IMR-90 (cell line): ENCODE results near the gene ANKRD33B. TPM values are rescaled to one million over a fixed set of nuclear protein-coding genes. Genes with fewer than 3 reads are reported as not detected.
A peak's percentile ranks its signal among the peaks of the same experiment; 100 is the strongest.

Experiments used
- ATAC-seq: fragments of 200-7000 bp; cut with Tn5 transposase; 2 replicates; pipeline ENCODE4 v1.9.1; 2020; ENCODE audit warnings: low read depth, mild to moderate bottlenecking, moderate library complexity
- BruUV-seq: library from RNA; stranded (reverse); fragments of 400-500 nt; replicated peaks from 2 replicates; lab custom pipeline; 2021; lab: Mats Ljungman, UMichigan
- CTCF ChIA-PET: fragments of 300-600 bp; formaldehyde crosslinking; extraction: SDS; loops from one replicate; lab custom pipeline; 2021; ENCODE audit warnings: antibody characterized with exemption; lab: Yijun Ruan, JAX
- POLR2A ChIA-PET: fragments of 300-600 bp; sonication (Branson Sonifier 250); formaldehyde crosslinking; loops from one replicate; lab custom pipeline; 2022; ENCODE audit warnings: antibody characterized with exemption; ENCODE audit not compliant: unreplicated experiment; lab: Charles Lee
- DNase-seq: peaks from one replicate; pipeline ENCODE4 v3.0.0; 2013
- H2AFZ ChIP-seq: replicated peaks from 2 replicates; pipeline ENCODE3; 2013; ENCODE audit warnings: low read length, mild to moderate bottlenecking; ENCODE audit not compliant: poor library complexity
- H2AK5ac ChIP-seq: 2 replicates; pipeline ENCODE4 v1.6.1; 2013; ENCODE audit warnings: low read depth, low read length, inconsistent platforms
- H2AK9ac ChIP-seq: replicated peaks from 2 replicates; pipeline ENCODE3; 2013; ENCODE audit warnings: mild to moderate bottlenecking, low read depth, low read length, moderate library complexity; ENCODE audit not compliant: poor library complexity
- H2BK120ac ChIP-seq: 2 replicates; pipeline ENCODE4 v1.6.1; 2013; ENCODE audit warnings: low read depth, low read length, inconsistent platforms
- H2BK15ac ChIP-seq: 3 replicates; pipeline ENCODE4 v1.6.1; 2013; ENCODE audit warnings: low read depth, low read length, inconsistent platforms
- H2BK20ac ChIP-seq: 2 replicates; pipeline ENCODE4 v1.6.1; 2013; ENCODE audit warnings: low read depth, mild to moderate bottlenecking, inconsistent platforms, low read length, moderate library complexity
- H2BK5ac ChIP-seq: 2 replicates; pipeline ENCODE4 v1.6.1; 2013; ENCODE audit warnings: mild to moderate bottlenecking, low read depth, low read length, inconsistent platforms; ENCODE audit not compliant: poor library complexity, severe bottlenecking
- H3K14ac ChIP-seq: replicated peaks from 2 replicates; pipeline ENCODE4 v1.6.1; 2013; ENCODE audit warnings: low read depth, low read length, inconsistent platforms
- H3K18ac ChIP-seq: 2 replicates; pipeline ENCODE4 v1.6.1; 2013; ENCODE audit warnings: low read depth, low read length, control low read depth
- H3K23ac ChIP-seq: 2 replicates; pipeline ENCODE4 v1.6.1; 2013; ENCODE audit warnings: low read depth, low read length, inconsistent platforms
- H3K27ac ChIP-seq: 2 replicates; pipeline ENCODE4 v1.5.1; 2013; ENCODE audit warnings: mild to moderate bottlenecking, control low read depth, low read length; ENCODE audit not compliant: insufficient read depth
- H3K27me3 ChIP-seq: 2 replicates; pipeline ENCODE4 v1.6.1; 2013; ENCODE audit warnings: low read length; ENCODE audit not compliant: control insufficient read depth, insufficient read depth
- H3K36me3 ChIP-seq: 2 replicates; pipeline ENCODE4 v1.6.1; 2013; ENCODE audit warnings: low read length, mixed read lengths; ENCODE audit not compliant: control insufficient read depth, insufficient read depth
- H3K4ac ChIP-seq: 2 replicates; pipeline ENCODE4 v1.6.1; 2013; ENCODE audit warnings: low read depth, low read length, inconsistent platforms
- H3K4me1 ChIP-seq: 2 replicates; pipeline ENCODE4 v1.6.1; 2013; ENCODE audit warnings: low read length, mixed read lengths; ENCODE audit not compliant: control insufficient read depth, insufficient read depth
- H3K4me2 ChIP-seq: 2 replicates; pipeline ENCODE4 v1.6.1; 2013; ENCODE audit warnings: low read depth, mild to moderate bottlenecking, control low read depth, low read length, moderate library complexity
- H3K4me3 ChIP-seq: 2 replicates; pipeline ENCODE4 v1.5.1; 2013; ENCODE audit warnings: low read depth, mild to moderate bottlenecking, control low read depth, low read length, moderate library complexity; ENCODE audit not compliant: insufficient read depth
- H3K56ac ChIP-seq: 2 replicates; pipeline ENCODE4 v1.6.1; 2013; ENCODE audit warnings: low read length, inconsistent platforms; ENCODE audit not compliant: insufficient read depth; ENCODE audit errors: extremely low read depth
- H3K79me1 ChIP-seq, 2 experiments: 2 replicates each; pipeline ENCODE4 v1.6.1; 2013; ENCODE audit warnings: low read length in 2 of 2, inconsistent platforms in 1 of 2, low read depth in 1 of 2
- H3K9ac ChIP-seq: 2 replicates; pipeline ENCODE4 v1.6.1; 2013; ENCODE audit warnings: low read depth, low read length, control low read depth
- H3K9me1 ChIP-seq: 2 replicates; pipeline ENCODE4 v1.6.1; 2013; ENCODE audit warnings: low read length, inconsistent platforms; ENCODE audit not compliant: insufficient read depth
- H3K9me3 ChIP-seq: 2 replicates; pipeline ENCODE4 v1.6.1; 2013; ENCODE audit warnings: low read length; ENCODE audit not compliant: control insufficient read depth, insufficient read depth
- H4K20me1 ChIP-seq: 2 replicates; pipeline ENCODE4 v1.6.1; 2013; ENCODE audit warnings: low read length, inconsistent platforms; ENCODE audit not compliant: insufficient read depth
- H4K5ac ChIP-seq: 2 replicates; pipeline ENCODE4 v1.6.1; 2013; ENCODE audit warnings: mild to moderate bottlenecking, low read depth, low read length, control low read depth
- H4K8ac ChIP-seq, 2 experiments: 2 replicates each; pipeline ENCODE4 v1.6.1; 2013; ENCODE audit warnings: low read depth in 2 of 2, low read length in 2 of 2, control low read depth in 1 of 2, inconsistent platforms in 1 of 2
- H4K91ac ChIP-seq: 2 replicates; pipeline ENCODE4 v1.6.1; 2013; ENCODE audit warnings: low read depth, low read length, inconsistent platforms; ENCODE audit not compliant: insufficient read depth
- CHD1 ChIP-seq: IDR thresholded peaks from 2 replicates; pipeline ENCODE4 v1.6.1; 2012; ENCODE audit warnings: low read depth, low read length, improper control_type of control experiment
- FOS ChIP-seq: fragments of 150-350 bp; IDR thresholded peaks from 2 replicates; pipeline ENCODE4 v1.6.1; 2016; ENCODE audit warnings: low read depth, low read length
- MAFK ChIP-seq: IDR thresholded peaks from 2 replicates; pipeline ENCODE4 v1.6.1; 2012; ENCODE audit warnings: low read depth, low read length, improper control_type of control experiment
- RAD21 ChIP-seq: IDR thresholded peaks from 2 replicates; pipeline ENCODE4 v1.6.1; 2012; ENCODE audit warnings: low read length, improper control_type of control experiment
- RFX5 ChIP-seq: IDR thresholded peaks from 2 replicates; pipeline ENCODE4 v1.8.0; 2012; ENCODE audit warnings: low read depth, mild to moderate bottlenecking, low read length, moderate library complexity
- WGBS, 2 experiments: methylation state at CpG; one replicate each; pipeline versions ENCODE4 v1.1.5 to v1.1.7; 2013; ENCODE audit warnings: missing lambda C conversion rate in 2 of 2; ENCODE audit not compliant: insufficient read length in 1 of 2; ENCODE audit errors: extremely low coverage in 2 of 2; 5-methylcytosine and 5-hydroxymethylcytosine counted together
- dilution Hi-C: fragments of 300-500 bp; cut with HindIII; formaldehyde crosslinking; loops from one replicate; pipeline ENCODE4 v1.14.3; 2018; ENCODE audit warnings: low sequenced_read_pairs; ENCODE audit not compliant: unreplicated experiment
- in situ Hi-C: fragments of 300-500 bp; cut with MboI; formaldehyde crosslinking; loops from 3 replicates; pipeline ENCODE4 v1.14.3; 2019; ENCODE audit warnings: low sequenced_read_pairs, inconsistent platforms, mixed read lengths
- intact Hi-C: fragments of 100-400 bp; cut with micrococcal nuclease; formaldehyde crosslinking; loops from 2 replicates; pipeline ENCODE4 v1.10.0; 2022
- polyA plus RNA-seq, 3 experiments: library from polyadenylated mRNA; depleted of rRNA; stranded (reverse); fragments of >200 nt; gene quantifications; 2 replicates each; pipeline ENCODE4 v1.2.3, GENCODE V29; 2012; ENCODE audit warnings: low replicate concordance in 1 of 3
- total RNA-seq: library from RNA; depleted of rRNA; stranded (reverse); fragments of >200 nt; gene quantifications from 2 replicates; pipeline ENCODE4 v1.2.3, GENCODE V29; 2012

The ANKRD33B gene
- total and polyA plus RNA-seq, 2 of the 4 experiments (the other 2 are of a cell fraction), result 2.5 to 3.3 TPM

- TF ChIP-seq FOS, result no peak
These were observed 91.5 kb downstream of the ANKRD33B start (continued) for GRCh38 chr5:10655161-10655971.

- no peak overlapping the region for H4K91ac ChIP-seq
- ChIA-PET POLR2A (no interaction called here), CTCF (interaction anchor here (1.5 kb wide), 1 partner anchor 526 kb away, joined by 3 read pairs; no protein-coding TSS in a partner anchor)
- no peak overlapping the region for H2AK9ac ChIP-seq
- no peak overlapping the region for H3K9ac ChIP-seq
- peak; percentile 54 for DNase-seq
- H3K4me1 ChIP-seq, result peaks cover 2% of the 10 kb centered on the region; the same call in 1 of the 2 replicates
- ATAC-seq, result peak; percentile 16; the same call in 1 of the 2 replicates
- dilution Hi-C loops (no loop called here), intact Hi-C loops (no loop called here), in situ Hi-C loops (no loop called here)
- no peak overlapping the region for H3K56ac ChIP-seq
- WGBS, 2 experiments, result 77% methylated on average over 16 of the region's 18 CpGs; no CpG with 5 or more reads in 1 of the 2 experiments
- H3K18ac ChIP-seq, result no peak overlapping the region
- no peak overlapping the region for H3K23ac ChIP-seq
- H3K4me3 ChIP-seq, result no peak overlapping the region
- peaks cover 28% of the 10 kb centered on the region for H4K20me1 ChIP-seq
- no peak overlapping the region for H2BK120ac ChIP-seq
- peaks cover 10% of the 10 kb centered on the region for H3K9me1 ChIP-seq
- no peak overlapping the region for H3K27ac ChIP-seq
- no peak overlapping the region for H3K4ac ChIP-seq
- peaks cover 47% of the 10 kb centered on the region; the same call in 1 of the 2 replicates for H3K36me3 ChIP-seq
- no peak overlapping the region for H4K8ac ChIP-seq
- H4K5ac ChIP-seq, result no peak overlapping the region
- no TSS peak for BruUV-seq
- no peak overlapping the region for H3K4me2 ChIP-seq
- H3K79me1 ChIP-seq, result peaks cover 0 to 15% of the 10 kb centered on the region in 2 experiments; a peak in 2 of 4 replicates
- H3K14ac ChIP-seq, result no peak overlapping the region
- no peak overlapping the region for H2AK5ac ChIP-seq
- H2BK5ac ChIP-seq, result no peak overlapping the region
- no peaks in the 10 kb centered on the region; the same call in 1 of the 2 replicates for H3K9me3 ChIP-seq
- H2BK20ac ChIP-seq, result no peak overlapping the region
- no peak overlapping the region for H2AFZ ChIP-seq
- no peak overlapping the region for H2BK15ac ChIP-seq
- no peaks in the 10 kb centered on the region; the same call in 1 of the 2 replicates for H3K27me3 ChIP-seq
- TF ChIP-seq MAFK (no peak), RFX5 (no peak), CHD1 (no peak), RAD21 (no peak)
These were observed 92.3 kb downstream of the ANKRD33B start for GRCh38 chr5:10655972-10656830.
